ENCODE measurements around the gene DUSP14.
A peak's percentile ranks its signal among the peaks of the same experiment; 100 is the strongest.

DUSP14 gene

DNA sequence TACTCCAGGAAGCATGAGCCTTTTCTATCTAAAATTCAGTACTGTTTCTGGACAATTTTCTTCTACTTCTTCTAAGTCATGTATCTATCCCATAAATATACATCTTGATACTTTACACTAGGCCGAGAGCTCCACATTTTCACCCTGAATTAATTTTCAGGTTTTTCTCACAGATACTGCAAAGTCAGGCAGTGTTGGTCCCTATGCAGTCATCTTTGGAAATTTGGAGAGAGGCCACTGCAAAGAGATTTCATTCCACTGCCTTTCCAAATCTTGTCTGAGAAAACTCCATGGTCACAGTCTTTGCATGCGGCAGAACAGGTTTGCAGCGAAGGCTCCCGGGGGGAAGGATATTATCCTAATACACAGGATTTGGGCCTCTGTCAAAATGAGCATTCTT lies 28.2 kb downstream of the DUSP14 start:
- no peak for DNase-seq (ENCODE audit: low spot score)

DNA sequence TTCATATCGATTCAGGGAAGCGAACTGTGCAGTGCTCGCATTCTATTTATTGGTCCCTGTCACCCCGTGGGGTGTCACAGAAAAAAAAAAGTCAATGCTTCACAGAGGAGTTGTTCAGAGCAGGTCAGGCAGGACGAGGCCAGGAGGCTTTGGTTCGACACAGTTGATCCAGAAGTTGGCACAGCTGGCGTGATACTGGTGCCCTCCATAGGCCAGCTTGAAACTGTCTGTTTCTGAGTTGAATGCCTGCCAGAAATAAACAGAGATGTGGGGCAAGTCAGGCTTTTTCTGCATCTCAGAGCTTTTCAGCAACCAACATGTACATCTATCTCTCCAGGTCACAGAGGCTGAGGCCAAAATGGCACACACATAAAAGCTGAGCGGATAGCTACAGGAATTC lies 29.1 kb downstream of the DUSP14 start:
- no peak for DNase-seq (ENCODE audit: low spot score)

- DNase-seq (ENCODE audit: low spot score), result no peak
These were observed 29.7 kb downstream of the DUSP14 start for GRCh38 chr17:37519251-37519985.

GRCh38 chr17:37520174-37520573 lies 30.5 kb downstream of the DUSP14 start:
- no peak for DNase-seq (ENCODE audit: low spot score)

GRCh38 chr17:37521821-37522220 lies 32.1 kb downstream of the DUSP14 start:
- DNase-seq (ENCODE audit: low spot score), result no peak

GRCh38 chr17:37523715-37524219 lies 34.1 kb downstream of the DUSP14 start:
- no peak for DNase-seq (ENCODE audit: low spot score)

GRCh38 chr17:37527249-37527851 lies 37.7 kb downstream of the DUSP14 start:
- peak; percentile 49 for DNase-seq (ENCODE audit: low spot score)

DNA sequence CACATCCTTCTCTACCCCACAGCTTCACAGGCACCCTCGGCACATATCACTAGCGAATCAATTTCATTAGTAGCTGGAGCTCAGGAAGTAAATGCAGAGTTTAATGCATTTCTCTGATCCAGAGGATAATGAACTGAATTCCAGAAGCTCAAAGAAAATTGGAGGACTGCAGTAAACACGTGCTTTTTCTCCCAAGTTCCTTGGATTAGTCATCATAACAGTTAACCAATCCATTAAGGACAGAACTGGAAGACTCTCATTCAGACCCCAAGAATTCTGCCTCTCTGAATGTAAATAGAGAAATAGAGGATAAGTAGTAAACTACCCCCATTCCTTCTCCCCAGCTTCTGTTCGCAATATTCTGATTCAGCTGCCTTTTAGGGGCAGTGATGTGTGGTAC lies 40.7 kb downstream of the DUSP14 start:
- no peak for DNase-seq (ENCODE audit: low spot score)

- no peak for DNase-seq (ENCODE audit: low spot score)
These were observed 43.1 kb downstream of the DUSP14 start for GRCh38 chr17:37532756-37533155.

DNA sequence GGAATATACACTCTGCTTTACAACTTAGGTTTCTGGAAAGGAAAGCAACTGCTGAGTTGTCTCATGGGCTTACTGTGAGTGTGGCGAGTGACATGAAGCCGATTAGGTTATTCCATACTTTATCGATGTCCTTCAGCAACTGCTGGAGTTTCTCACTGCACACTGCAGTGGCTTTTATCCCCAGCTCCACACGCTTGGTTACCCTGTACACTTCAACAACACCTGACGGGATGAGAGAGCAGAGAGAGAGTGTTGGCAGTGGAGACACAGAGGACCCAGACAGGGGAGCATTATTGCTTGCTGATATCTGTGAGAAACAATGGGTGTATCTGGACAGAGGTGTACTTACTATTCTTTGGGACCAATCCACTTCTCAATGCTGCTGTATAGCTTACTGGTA lies 46.2 kb downstream of the DUSP14 start:
- no peak for DNase-seq (ENCODE audit: low spot score)

GRCh38 chr17:37538981-37539659 lies 49.4 kb downstream of the DUSP14 start:
- no peak for DNase-seq (ENCODE audit: low spot score)

DNA sequence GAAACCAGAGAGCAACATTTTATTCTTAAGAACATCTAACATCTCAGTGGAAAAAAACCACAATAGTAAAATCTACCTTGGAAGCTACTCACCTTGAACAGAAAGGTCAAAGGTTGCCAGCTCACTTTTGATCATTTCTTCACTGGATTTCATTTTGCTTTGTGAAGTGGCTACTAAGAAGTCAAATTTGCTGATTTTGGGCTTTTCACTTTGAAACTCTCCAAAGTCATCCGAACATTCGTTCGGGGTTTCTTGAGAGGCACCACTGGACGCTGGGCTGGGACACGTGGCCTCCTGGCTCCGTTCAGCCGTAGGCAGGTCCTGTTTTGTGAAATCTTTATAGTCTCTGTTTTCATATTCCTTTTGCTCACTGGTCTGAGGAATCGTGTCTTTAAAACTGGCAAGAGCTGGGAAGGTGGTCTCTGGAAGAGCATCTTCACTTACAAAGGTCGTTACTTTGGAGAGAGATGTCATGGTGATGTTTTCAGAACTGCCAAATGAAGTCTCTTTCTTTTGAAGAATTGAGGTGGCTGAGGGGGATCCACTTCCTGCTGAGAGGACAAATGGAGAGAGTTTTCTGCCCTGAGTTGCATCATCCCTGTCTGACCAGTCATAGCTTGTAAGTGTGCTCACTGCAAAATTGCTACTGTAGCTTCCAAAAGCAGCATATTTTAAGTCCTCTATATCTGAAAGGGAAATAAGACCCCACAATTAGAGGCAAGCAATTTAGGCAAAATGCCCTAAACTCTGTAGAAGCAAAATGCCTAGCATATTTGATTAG lies 52.4 kb downstream of the DUSP14 start:
- no peak for DNase-seq (ENCODE audit: low spot score)

DNA sequence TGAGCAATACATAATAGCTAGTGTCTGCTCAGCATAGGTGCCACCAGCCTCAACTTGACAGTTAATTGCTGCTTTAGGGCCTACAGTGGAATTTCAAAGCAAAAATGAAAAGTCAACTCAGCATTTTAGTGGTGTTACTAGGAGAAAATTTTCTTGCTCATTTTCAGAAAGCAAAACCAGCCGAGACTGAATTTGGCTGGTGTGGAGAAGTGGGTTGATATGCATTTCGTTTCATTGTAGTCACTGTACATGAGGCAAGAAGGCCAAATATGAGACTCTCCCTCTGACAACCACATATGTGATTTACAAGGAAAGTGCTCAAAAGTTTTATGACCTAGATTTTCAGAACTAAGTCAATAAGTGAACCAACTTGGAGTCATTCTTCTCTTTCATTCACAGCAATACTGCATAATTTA lies 54.0 kb downstream of the DUSP14 start:
- DNase-seq (ENCODE audit: low spot score), result no peak

DNA sequence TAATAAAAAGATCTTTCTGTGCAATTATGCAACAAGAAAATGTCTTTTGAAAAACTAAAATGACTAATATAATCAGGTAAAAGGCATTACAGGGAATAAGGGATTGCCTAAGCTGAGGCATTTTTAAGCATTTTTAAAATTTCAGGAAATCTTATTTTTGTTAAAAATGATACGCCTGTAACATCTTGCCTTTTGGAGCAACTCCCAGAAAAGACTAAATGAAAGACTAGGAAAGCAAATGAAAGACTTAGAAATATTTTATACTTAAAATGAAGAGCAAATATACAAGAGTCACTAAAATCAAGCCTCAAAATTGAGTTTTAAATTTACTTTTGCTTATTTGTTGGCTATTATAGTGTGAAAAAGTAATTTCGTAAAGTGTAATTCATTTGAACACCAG lies 55.8 kb downstream of the DUSP14 start:
- no peak for DNase-seq (ENCODE audit: low spot score)

- no peak for DNase-seq (ENCODE audit: low spot score)
These were observed 56.6 kb downstream of the DUSP14 start for GRCh38 chr17:37546302-37546701.

GRCh38 chr17:37547986-37548385 lies 58.3 kb downstream of the DUSP14 start:
- no peak for DNase-seq (ENCODE audit: low spot score)

- no peak for DNase-seq (ENCODE audit: low spot score)
These were observed 62.1 kb downstream of the DUSP14 start for GRCh38 chr17:37551788-37552187.

GRCh38 chr17:37553401-37553966 lies 63.8 kb downstream of the DUSP14 start:
- no peak for DNase-seq (ENCODE audit: low spot score)

- no peak for DNase-seq (ENCODE audit: low spot score)
These were observed 65.7 kb downstream of the DUSP14 start for GRCh38 chr17:37555386-37555785.

DNA sequence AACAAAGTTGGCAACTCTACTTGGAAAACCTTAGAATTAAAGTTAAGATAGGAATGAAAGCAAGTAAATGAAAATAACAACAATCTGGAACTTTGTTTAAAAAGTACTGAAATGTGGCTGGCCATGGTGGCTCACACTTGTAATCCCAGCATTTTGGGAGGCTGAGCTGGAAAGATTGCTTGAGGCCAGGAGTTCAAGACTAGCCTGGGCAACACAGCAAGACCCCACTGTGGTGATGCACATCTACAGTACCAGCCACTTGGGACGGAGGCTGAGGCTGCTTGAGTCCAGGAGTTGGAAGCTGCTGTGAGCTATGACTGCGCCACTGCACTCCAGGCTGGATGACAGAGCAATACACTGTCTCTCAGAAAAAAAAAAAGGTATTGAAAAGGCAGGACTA lies 67.8 kb downstream of the DUSP14 start:
- no peak for DNase-seq (ENCODE audit: low spot score)

DNA sequence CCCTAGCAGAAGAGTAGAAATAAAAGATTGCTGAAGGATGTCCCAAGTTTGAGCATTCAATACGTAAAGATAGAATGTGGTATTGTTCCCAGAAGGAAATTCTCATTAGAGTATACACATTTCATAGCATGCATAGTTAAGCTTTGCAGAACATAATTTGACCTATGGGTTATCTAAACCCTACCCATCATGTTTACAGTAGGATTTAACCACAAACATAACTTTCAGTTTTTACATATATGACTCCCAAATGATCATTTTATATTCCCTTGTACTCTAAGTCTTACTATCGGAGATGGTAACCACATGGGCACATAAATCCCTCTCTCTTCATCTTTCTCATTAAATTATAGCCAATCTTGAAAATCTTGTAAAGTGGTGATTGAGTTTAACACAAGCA lies 68.6 kb downstream of the DUSP14 start:
- DNase-seq (ENCODE audit: low spot score), result no peak

Measured in LoVo (cell line).